Activated T-cell treated with anti-CD3 and anti-CD28 coated beads for 48 hours (primary cell): ENCODE data around the gene ARTN.

Experiments used
- DNase-seq: peaks from one replicate; pipeline ENCODE4 v3.0.0-alpha.2; 2020; ENCODE audit warnings: low read depth

Gene ARTN

GRCh38 chr1:43933386-43934100 lies at the start of gene ARTN:
ARTN (plus strand) TSS chr1:43933801; CDS start chr1:43935657, 1,856 bp downstream.
- DNase-seq = no peak

- no peak for DNase-seq
These were observed 48.3 kb upstream of the ARTN start for GRCh38 chr1:43885279-43885801.

- DNase-seq = no peak
These were observed 45.9 kb upstream of the ARTN start for GRCh38 chr1:43887748-43888147.

GRCh38 chr1:43890815-43891214 lies 42.8 kb upstream of the ARTN start:
- DNase-seq = no peak

GRCh38 chr1:43893006-43893405 lies 40.6 kb upstream of the ARTN start:
- DNase-seq = no peak

- DNase-seq = no peak
These were observed 34.6 kb upstream of the ARTN start for GRCh38 chr1:43898981-43899380.

- DNase-seq = no peak
These were observed 33.2 kb upstream of the ARTN start for GRCh38 chr1:43900386-43900785.

GRCh38 chr1:43901196-43901961 lies 32.2 kb upstream of the ARTN start:
- no peak for DNase-seq

GRCh38 chr1:43902058-43902831 lies 31.4 kb upstream of the ARTN start:
- DNase-seq = no peak

GRCh38 chr1:43904660-43905551 lies 28.7 kb upstream of the ARTN start:
- DNase-seq = no peak

GRCh38 chr1:43908226-43908625 lies 25.4 kb upstream of the ARTN start:
- DNase-seq = no peak

- no peak for DNase-seq
These were observed 24.7 kb upstream of the ARTN start for GRCh38 chr1:43908858-43909257.

- no peak for DNase-seq
These were observed 23.3 kb upstream of the ARTN start for GRCh38 chr1:43910343-43910742.

GRCh38 chr1:43912607-43913006 lies 21.0 kb upstream of the ARTN start:
- DNase-seq = no peak

GRCh38 chr1:43913051-43913501 lies 20.5 kb upstream of the ARTN start:
- no peak for DNase-seq

- no peak for DNase-seq
These were observed 19.8 kb upstream of the ARTN start for GRCh38 chr1:43913666-43914360.

GRCh38 chr1:43914576-43915525 lies 18.8 kb upstream of the ARTN start:
- DNase-seq = no peak

GRCh38 chr1:43919906-43920305 lies 13.7 kb upstream of the ARTN start:
- DNase-seq = no peak

- no peak for DNase-seq
These were observed 12.6 kb upstream of the ARTN start for GRCh38 chr1:43921022-43921421.

- no peak for DNase-seq
These were observed 9.1 kb upstream of the ARTN start for GRCh38 chr1:43924516-43924915.
